GF-D8 (cell line): ENCODE results near the gene ADGRL1.
"Not testable (repeated sequence)": the region's sequence is repeated elsewhere in the genome, so short reads cannot be mapped to it uniquely, and the experiment has no call there.

Source experiments
- DNase-seq: peaks from one replicate; lab custom pipeline; 2025; lab: John Stamatoyannopoulos, UW

The ADGRL1 gene

GRCh38 chr19:14205452-14206287 lies at the start of gene ADGRL1:
Gene ADGRL1 (minus strand): TSS chr19:14206169. CDS start chr19:14183602, 22,567 bp downstream.
- not testable (repeated sequence) for DNase-seq

- DNase-seq, result not testable (repeated sequence)
Measured at GRCh38 chr19:14255316-14255715, 49.3 kb upstream of the ADGRL1 start.

GRCh38 chr19:14253822-14254599 lies 48.0 kb upstream of the ADGRL1 start:
- DNase-seq, result not testable (repeated sequence)

GRCh38 chr19:14252136-14252535 lies 46.2 kb upstream of the ADGRL1 start:
- not testable (repeated sequence) for DNase-seq

GRCh38 chr19:14250870-14251269 lies 44.9 kb upstream of the ADGRL1 start:
- no peak for DNase-seq

- not testable (repeated sequence) for DNase-seq
Measured at GRCh38 chr19:14250315-14250714, 44.3 kb upstream of the ADGRL1 start.

- DNase-seq, result not testable (repeated sequence)
Measured at GRCh38 chr19:14249891-14250290, 43.9 kb upstream of the ADGRL1 start.

GRCh38 chr19:14249012-14249754 lies 43.2 kb upstream of the ADGRL1 start:
- DNase-seq, result peak; percentile 2

GRCh38 chr19:14248578-14249011 lies 42.6 kb upstream of the ADGRL1 start:
- DNase-seq, result no peak

- DNase-seq, result not testable (repeated sequence)
Measured at GRCh38 chr19:14247548-14248471, 41.8 kb upstream of the ADGRL1 start.

- DNase-seq, result not testable (repeated sequence)
Measured at GRCh38 chr19:14247205-14247547, 41.2 kb upstream of the ADGRL1 start.

- DNase-seq, result not testable (repeated sequence)
Measured at GRCh38 chr19:14244393-14244792, 38.4 kb upstream of the ADGRL1 start.

- not testable (repeated sequence) for DNase-seq
Measured at GRCh38 chr19:14243718-14244117, 37.7 kb upstream of the ADGRL1 start.

GRCh38 chr19:14237014-14237941 lies 31.3 kb upstream of the ADGRL1 start:
- DNase-seq, result no peak

GRCh38 chr19:14232945-14233344 lies 27.0 kb upstream of the ADGRL1 start:
- not testable (repeated sequence) for DNase-seq

GRCh38 chr19:14228446-14229071 lies 22.6 kb upstream of the ADGRL1 start:
- not testable (repeated sequence) for DNase-seq

GRCh38 chr19:14226498-14226897 lies 20.5 kb upstream of the ADGRL1 start:
- not testable (repeated sequence) for DNase-seq

GRCh38 chr19:14222886-14223285 lies 16.9 kb upstream of the ADGRL1 start:
- DNase-seq, result no peak

GRCh38 chr19:14221345-14221744 lies 15.4 kb upstream of the ADGRL1 start:
- not testable (repeated sequence) for DNase-seq
